A549 (cell line): ENCODE measurements around the gene SPATA6L. TPM values are rescaled to one million over a fixed set of nuclear protein-coding genes. Genes with fewer than 3 reads are reported as not detected.

ENCODE experiments used
- ATAC-seq, 2 experiments: fragments of 200-7000 bp in 1 of 2; fragments of >200 bp in 1 of 2; cut with Nextera tagmentation in 1 of 2; cut with Tn5 transposase in 1 of 2; 3 replicates each; pipeline versions ENCODE4 v1.8.0 to v1.9.1; 2018 to 2020; ENCODE audit warnings: mild to moderate bottlenecking in 1 of 2, moderate library complexity in 1 of 2
- CTCF ChIA-PET: fragments of 300-600 bp; sonication (Branson Sonifier 250); formaldehyde crosslinking; extraction: SDS; loops from one replicate; lab custom pipeline; 2021; ENCODE audit warnings: antibody characterized with exemption, inconsistent platforms; lab: Yijun Ruan, JAX
- POLR2A ChIA-PET: fragments of 350-600 bp; formaldehyde crosslinking; extraction: SDS; loops from one replicate; lab custom pipeline; 2021; ENCODE audit warnings: antibody characterized with exemption, inconsistent platforms; lab: Yijun Ruan, JAX
- DNase-seq, 2 experiments: peaks; one replicate each; pipeline versions ENCODE4 v3.0.0 to v3.0.0-alpha.2; 2011 to 2016; ENCODE audit warnings: low read depth in 1 of 2, low spot score in 1 of 2
- FAIRE-seq: peaks from 2 replicates; lab custom pipeline; 2011; peaks lifted over from hg19 to GRCh38; lab: Jason Lieb, UNC
- H3K27ac ChIP-seq, 2 experiments: fragments of >200 bp; sonication (Bioruptor Twin); formaldehyde crosslinking; 3 replicates each; pipeline ENCODE4 v1.5.1; 2016 to 2017
- H3K4me1 ChIP-seq: fragments of >200 bp; sonication (Bioruptor Twin); formaldehyde crosslinking; 3 replicates; pipeline ENCODE4 v1.6.1; 2016
- H3K4me2 ChIP-seq: fragments of >200 bp; sonication (Bioruptor Twin); formaldehyde crosslinking; 3 replicates; pipeline ENCODE4 v1.6.1; 2016
- H3K4me3 ChIP-seq: fragments of >200 bp; sonication (Bioruptor Twin); formaldehyde crosslinking; 3 replicates; pipeline ENCODE4 v1.5.1; 2016
- H3K9me3 ChIP-seq: fragments of >200 bp; sonication (Bioruptor Twin); formaldehyde crosslinking; 3 replicates; pipeline ENCODE4 v1.6.1; 2016
- EHMT2 ChIP-seq: fragments of 200-600 bp; sonication (generic); IDR thresholded peaks from 2 replicates; pipeline ENCODE4 v1.6.1; 2016; ENCODE audit warnings: antibody characterized with exemption, low read depth, mild to moderate bottlenecking, moderate library complexity
- EP300 ChIP-seq, 2 experiments: fragments of >200 bp; sonication (Bioruptor Twin); formaldehyde crosslinking; IDR thresholded peaks; 2 replicates in 1 of 2; 3 replicates in 1 of 2; pipeline ENCODE4 v1.6.1; 2016 to 2017
- FOSB ChIP-seq: fragments of 250-450 bp; sonication (Bioruptor Pico); IDR thresholded peaks from 2 replicates; pipeline ENCODE4 v1.5.0; 2020; ENCODE audit warnings: mild to moderate bottlenecking, moderate library complexity
- HDAC2 ChIP-seq: fragments of 200-600 bp; sonication (generic); IDR thresholded peaks from 2 replicates; pipeline ENCODE4 v1.6.1; 2016
- JUNB ChIP-seq: fragments of >200 bp; sonication (Bioruptor Twin); formaldehyde crosslinking; IDR thresholded peaks from 2 replicates; pipeline ENCODE4 v1.6.1; 2016
- MAFK ChIP-seq: fragments of 450-650 bp; IDR thresholded peaks from 2 replicates; pipeline ENCODE4 v1.6.1; 2014; ENCODE audit not compliant: partially characterized antibody
- MAZ ChIP-seq: fragments of 150-350 bp; IDR thresholded peaks from 2 replicates; pipeline ENCODE4 v1.6.1; 2014; ENCODE audit warnings: antibody characterized with exemption, low read depth, low read length, borderline replicate concordance
- MYC ChIP-seq: IDR thresholded peaks from 2 replicates; pipeline ENCODE4 v1.6.1; 2012; ENCODE audit warnings: mild to moderate bottlenecking, inconsistent platforms, low read length, improper control_type of control experiment, borderline replicate concordance
- NFE2L2 ChIP-seq: fragments of 150-350 bp; conservative IDR thresholded peaks from 2 replicates; pipeline ENCODE4 v1.6.1; 2014; ENCODE audit warnings: low read length
- RAD21 ChIP-seq, 2 experiments: fragments of >200 bp in 1 of 2; sonication (Bioruptor Twin) in 1 of 2; formaldehyde crosslinking in 1 of 2; IDR thresholded peaks in 1 of 2; conservative IDR thresholded peaks in 1 of 2; 2 replicates in 1 of 2; 3 replicates in 1 of 2; pipeline ENCODE4 v1.6.1; 2012 to 2018; ENCODE audit warnings: inconsistent platforms in 1 of 2
- RCOR1 ChIP-seq: fragments of 150-350 bp; IDR thresholded peaks from 2 replicates; pipeline ENCODE4 v1.6.1; 2014; ENCODE audit warnings: antibody characterized with exemption, low read length, low read depth
- ZC3H11A ChIP-seq: fragments of 450-650 bp; IDR thresholded peaks from 2 replicates; pipeline ENCODE4 v1.6.1; 2014; ENCODE audit warnings: antibody characterized with exemption, mild to moderate bottlenecking
- ZFP36 ChIP-seq: fragments of 450-650 bp; IDR thresholded peaks from 2 replicates; pipeline ENCODE4 v1.6.1; 2014; ENCODE audit warnings: borderline replicate concordance; ENCODE audit not compliant: partially characterized antibody
- ZSCAN20 ChIP-seq: fragments of 250-450 bp; sonication (Bioruptor Pico); IDR thresholded peaks from 2 replicates; pipeline ENCODE4 v1.8.0; 2022; ENCODE audit warnings: mild to moderate bottlenecking, moderate library complexity
- WGBS: methylation state at CpG from one replicate; pipeline ENCODE4 v1.1.6; 2017; ENCODE audit errors: missing lambda C conversion rate; 5-methylcytosine and 5-hydroxymethylcytosine counted together
- polyA plus RNA-seq, 4 experiments: library from polyadenylated mRNA; depleted of rRNA in 3 of 4; stranded (reverse); fragments of >200 nt; fragmentation: RNase III in 1 of 4; extraction: RNeasy Plus Mini Kit Qiagen cat#74134 plus additional on column Dnase treatment in 1 of 4; gene quantifications; 2 replicates in 3 of 4; 3 replicates in 1 of 4; pipeline ENCODE4 v1.2.3, GENCODE V29; 2011 to 2017
- TF ChIP-seq, protein P1 (sequence below): fragments of >200 bp; sonication (Bioruptor Twin); formaldehyde crosslinking; IDR thresholded peaks from 3 replicates; pipeline ENCODE4 v1.6.1; 2016
- TF ChIP-seq, protein P2 (sequence below): fragments of >200 bp; sonication (Bioruptor Twin); formaldehyde crosslinking; IDR thresholded peaks from 3 replicates; pipeline ENCODE4 v1.5.1; 2016
- TF ChIP-seq, protein P3 (sequence below): fragments of 250-450 bp; sonication (Bioruptor Pico); IDR thresholded peaks from 2 replicates; pipeline ENCODE4 v1.5.0; 2020; ENCODE audit warnings: low read depth, mild to moderate bottlenecking, moderate library complexity
- TF ChIP-seq, protein P4 (sequence below): IDR thresholded peaks from 2 replicates; pipeline ENCODE4 v1.6.1; 2012; ENCODE audit warnings: low read depth, borderline replicate concordance
- TF ChIP-seq, protein P5 (sequence below): fragments of 150-350 bp; IDR thresholded peaks from 2 replicates; pipeline ENCODE4 v1.6.1; 2014; ENCODE audit warnings: low read depth, mild to moderate bottlenecking, low read length
- TF ChIP-seq, protein P6 (sequence below): IDR thresholded peaks from 2 replicates; pipeline ENCODE4 v1.6.1; 2012

The SPATA6L gene
- polyA plus RNA-seq, 2 of the 4 experiments (the other 2 are of a cell fraction), result 0.99 to 6.6 TPM

DNA sequence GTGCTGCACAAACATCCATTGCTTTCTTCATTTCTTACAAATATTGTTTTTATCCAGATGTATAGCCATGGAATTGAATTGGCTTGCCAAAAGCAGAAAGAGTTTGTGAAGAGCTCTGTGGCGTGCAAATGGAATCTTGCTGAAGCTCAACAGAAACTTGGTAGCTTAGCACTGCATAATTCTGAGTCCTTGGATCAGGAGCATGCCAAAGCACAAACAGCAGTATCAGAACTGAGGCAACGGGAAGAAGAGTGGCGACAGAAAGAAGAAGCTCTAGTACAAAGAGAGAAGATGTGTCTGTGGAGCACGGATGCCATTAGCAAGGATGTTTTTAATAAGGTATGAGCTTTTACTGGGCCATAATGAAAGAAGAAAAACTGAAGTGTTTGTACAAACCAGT, 18.5 kb upstream of the SPATA6L start:
- no peak for DNase-seq
- ATAC-seq, result no peak
- TF ChIP-seq FOSB (CRISPR knock-in tag), result no peak
- TF ChIP-seq, protein P1, sequence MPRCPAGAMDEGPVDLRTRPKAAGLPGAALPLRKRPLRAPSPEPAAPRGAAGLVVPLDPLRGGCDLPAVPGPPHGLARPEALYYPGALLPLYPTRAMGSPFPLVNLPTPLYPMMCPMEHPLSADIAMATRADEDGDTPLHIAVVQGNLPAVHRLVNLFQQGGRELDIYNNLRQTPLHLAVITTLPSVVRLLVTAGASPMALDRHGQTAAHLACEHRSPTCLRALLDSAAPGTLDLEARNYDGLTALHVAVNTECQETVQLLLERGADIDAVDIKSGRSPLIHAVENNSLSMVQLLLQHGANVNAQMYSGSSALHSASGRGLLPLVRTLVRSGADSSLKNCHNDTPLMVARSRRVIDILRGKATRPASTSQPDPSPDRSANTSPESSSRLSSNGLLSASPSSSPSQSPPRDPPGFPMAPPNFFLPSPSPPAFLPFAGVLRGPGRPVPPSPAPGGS, result no peak
- TF ChIP-seq HDAC2, result no peak
- TF ChIP-seq MAZ, result no peak
- TF ChIP-seq EHMT2, result no peak
- TF ChIP-seq ZFP36, result no peak
- TF ChIP-seq, protein P2, sequence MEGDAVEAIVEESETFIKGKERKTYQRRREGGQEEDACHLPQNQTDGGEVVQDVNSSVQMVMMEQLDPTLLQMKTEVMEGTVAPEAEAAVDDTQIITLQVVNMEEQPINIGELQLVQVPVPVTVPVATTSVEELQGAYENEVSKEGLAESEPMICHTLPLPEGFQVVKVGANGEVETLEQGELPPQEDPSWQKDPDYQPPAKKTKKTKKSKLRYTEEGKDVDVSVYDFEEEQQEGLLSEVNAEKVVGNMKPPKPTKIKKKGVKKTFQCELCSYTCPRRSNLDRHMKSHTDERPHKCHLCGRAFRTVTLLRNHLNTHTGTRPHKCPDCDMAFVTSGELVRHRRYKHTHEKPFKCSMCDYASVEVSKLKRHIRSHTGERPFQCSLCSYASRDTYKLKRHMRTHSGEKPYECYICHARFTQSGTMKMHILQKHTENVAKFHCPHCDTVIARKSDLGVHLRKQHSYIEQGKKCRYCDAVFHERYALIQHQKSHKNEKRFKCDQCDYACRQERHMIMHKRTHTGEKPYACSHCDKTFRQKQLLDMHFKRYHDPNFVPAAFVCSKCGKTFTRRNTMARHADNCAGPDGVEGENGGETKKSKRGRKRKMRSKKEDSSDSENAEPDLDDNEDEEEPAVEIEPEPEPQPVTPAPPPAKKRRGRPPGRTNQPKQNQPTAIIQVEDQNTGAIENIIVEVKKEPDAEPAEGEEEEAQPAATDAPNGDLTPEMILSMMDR, result no peak
- no peak for TF ChIP-seq MYC
- POLR2A ChIA-PET, result no interaction called here
- Histone ChIP-seq H3K9me3 (no peaks in the 10 kb centered on the region), H3K4me3 (no peak overlapping the region), H3K4me2 (no peak overlapping the region), H3K4me1 (peaks cover 12% of the 10 kb centered on the region; the same call in 2 of the 3 replicates), H3K27ac (no peak overlapping the region)
- 94% methylated on average over 4 of the region's 4 CpGs for WGBS
- FAIRE-seq, result no peak
- CTCF ChIA-PET, result interaction anchor here (0.9 to 2.1 kb wide), 3 partner anchors 25 to 74 kb away, joined by 3 to 8 read pairs (median 3); partner anchors contain the start of gene AK3

DNA sequence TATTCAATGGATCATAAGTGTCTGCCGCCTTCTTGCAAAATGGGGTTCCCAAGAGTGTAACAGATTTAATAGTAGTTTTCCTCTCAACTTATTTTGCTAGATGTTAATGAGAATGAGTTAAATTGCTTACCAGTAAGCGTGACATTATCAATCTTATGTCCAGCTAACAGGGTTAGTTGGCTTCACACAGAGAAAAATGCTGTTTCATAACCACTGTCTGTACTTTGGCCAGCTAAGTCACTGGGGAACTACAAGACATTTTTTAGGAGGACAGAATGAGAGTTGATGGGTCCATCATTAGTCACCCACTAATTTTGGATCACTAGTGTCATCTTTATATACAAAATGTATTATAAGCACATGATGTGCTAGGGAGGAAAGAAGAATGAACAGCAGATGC, 14.5 kb upstream of the SPATA6L start:
- peak overlapping the region; percentile 98 for H3K4me2 ChIP-seq
- no peak for FAIRE-seq
- H3K27ac ChIP-seq, result peak overlapping the region; percentile 85 to 93
- DNase-seq, result no peak
- no peak for ATAC-seq
- 42% methylated on average over 2 of the region's 2 CpGs for WGBS
- H3K4me1 ChIP-seq, result peaks cover 21% of the 10 kb centered on the region
- H3K9me3 ChIP-seq, result no peaks in the 10 kb centered on the region
- ChIA-PET CTCF (interaction anchor here (0.6 to 2.6 kb wide), 6 partner anchors 11 to 116 kb away, joined by 3 to 8 read pairs (median 4); partner anchors contain the start of genes AK3 and SPATA6L), POLR2A (interaction anchor here (1.2 kb wide), 1 partner anchor 15 kb away, joined by 3 read pairs; the partner anchor contains the start of gene SPATA6L)
- TF ChIP-seq ZC3H11A (no peak), RCOR1 (no peak), NFE2L2 (no peak), MAFK (no peak), ZFP36 (no peak), HDAC2 (no peak), MAZ (no peak), EP300 (IDR thresholded peaks at IDR 0.05) (no peak), JUNB (no peak), RAD21 (conservative IDR thresholded peaks at IDR 0.05 in 1 of 2, IDR thresholded peaks at IDR 0.05 in 1 of 2) (no peak), ZSCAN20 (CRISPR knock-in tag) (no peak)
- TF ChIP-seq, protein P3, sequence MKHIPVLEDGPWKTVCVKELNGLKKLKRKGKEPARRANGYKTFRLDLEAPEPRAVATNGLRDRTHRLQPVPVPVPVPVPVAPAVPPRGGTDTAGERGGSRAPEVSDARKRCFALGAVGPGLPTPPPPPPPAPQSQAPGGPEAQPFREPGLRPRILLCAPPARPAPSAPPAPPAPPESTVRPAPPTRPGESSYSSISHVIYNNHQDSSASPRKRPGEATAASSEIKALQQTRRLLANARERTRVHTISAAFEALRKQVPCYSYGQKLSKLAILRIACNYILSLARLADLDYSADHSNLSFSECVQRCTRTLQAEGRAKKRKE (CRISPR knock-in tag), result no peak
- TF ChIP-seq, protein P4, sequence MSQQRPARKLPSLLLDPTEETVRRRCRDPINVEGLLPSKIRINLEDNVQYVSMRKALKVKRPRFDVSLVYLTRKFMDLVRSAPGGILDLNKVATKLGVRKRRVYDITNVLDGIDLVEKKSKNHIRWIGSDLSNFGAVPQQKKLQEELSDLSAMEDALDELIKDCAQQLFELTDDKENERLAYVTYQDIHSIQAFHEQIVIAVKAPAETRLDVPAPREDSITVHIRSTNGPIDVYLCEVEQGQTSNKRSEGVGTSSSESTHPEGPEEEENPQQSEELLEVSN, result no peak
- TF ChIP-seq, protein P5, sequence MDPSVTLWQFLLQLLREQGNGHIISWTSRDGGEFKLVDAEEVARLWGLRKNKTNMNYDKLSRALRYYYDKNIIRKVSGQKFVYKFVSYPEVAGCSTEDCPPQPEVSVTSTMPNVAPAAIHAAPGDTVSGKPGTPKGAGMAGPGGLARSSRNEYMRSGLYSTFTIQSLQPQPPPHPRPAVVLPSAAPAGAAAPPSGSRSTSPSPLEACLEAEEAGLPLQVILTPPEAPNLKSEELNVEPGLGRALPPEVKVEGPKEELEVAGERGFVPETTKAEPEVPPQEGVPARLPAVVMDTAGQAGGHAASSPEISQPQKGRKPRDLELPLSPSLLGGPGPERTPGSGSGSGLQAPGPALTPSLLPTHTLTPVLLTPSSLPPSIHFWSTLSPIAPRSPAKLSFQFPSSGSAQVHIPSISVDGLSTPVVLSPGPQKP, result no peak
- TF ChIP-seq, protein P6, sequence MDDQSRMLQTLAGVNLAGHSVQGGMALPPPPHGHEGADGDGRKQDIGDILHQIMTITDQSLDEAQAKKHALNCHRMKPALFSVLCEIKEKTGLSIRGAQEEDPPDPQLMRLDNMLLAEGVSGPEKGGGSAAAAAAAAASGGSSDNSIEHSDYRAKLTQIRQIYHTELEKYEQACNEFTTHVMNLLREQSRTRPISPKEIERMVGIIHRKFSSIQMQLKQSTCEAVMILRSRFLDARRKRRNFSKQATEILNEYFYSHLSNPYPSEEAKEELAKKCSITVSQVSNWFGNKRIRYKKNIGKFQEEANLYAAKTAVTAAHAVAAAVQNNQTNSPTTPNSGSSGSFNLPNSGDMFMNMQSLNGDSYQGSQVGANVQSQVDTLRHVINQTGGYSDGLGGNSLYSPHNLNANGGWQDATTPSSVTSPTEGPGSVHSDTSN, result no peak
- H3K4me3 ChIP-seq, result peak overlapping the region; percentile 59
